B cell (primary cell): ENCODE measurements around the gene CDC42BPA. TPM values are rescaled to one million over a fixed set of nuclear protein-coding genes. Genes with fewer than 3 reads are reported as not detected.

Experiments
- ATAC-seq: fragments of 200-7000 bp; cut with Tn5 transposase; one replicate; pipeline ENCODE4 v1.10.0; 2021; ENCODE audit warnings: low read depth, mild to moderate bottlenecking, moderate number of reproducible peaks, moderate library complexity
- CTCF ChIA-PET: fragments of 350-600 bp; sonication (Branson Sonifier 250); formaldehyde crosslinking; loops from one replicate; lab custom pipeline; 2021; ENCODE audit warnings: antibody characterized with exemption, inconsistent platforms; lab: Charles Lee
- POLR2A ChIA-PET: fragments of 350-600 bp; sonication (Branson Sonifier 250); formaldehyde crosslinking; loops from one replicate; lab custom pipeline; 2021; ENCODE audit warnings: antibody characterized with exemption; lab: Charles Lee
- DNase-seq: peaks from one replicate; pipeline ENCODE4 v3.0.0; 2013
- H2AFZ ChIP-seq: 2 replicates; pipeline ENCODE4 v1.6.1; 2012; ENCODE audit warnings: mild to moderate bottlenecking, low read depth, low read length; ENCODE audit not compliant: insufficient read depth, poor library complexity, severe bottlenecking
- H3K27ac ChIP-seq, 2 donors: 1 replicate in 1 of 2; 2 replicates in 1 of 2; pipeline ENCODE4 v1.5.1; 2012 to 2013; ENCODE audit warnings: low read length in 2 of 2, mild to moderate bottlenecking in 2 of 2, moderate library complexity in 1 of 2
- H3K27me3 ChIP-seq, 4 experiments: fragments of 200-600 bp in 1 of 4; sonication (generic) in 1 of 4; replicated peaks in 1 of 4; 1 replicate in 2 of 4; 2 replicates in 2 of 4; pipeline versions ENCODE4 v1.6.1 to v1.7.0; 2013 to 2016; ENCODE audit warnings: low read length in 3 of 4, mild to moderate bottlenecking in 2 of 4, mixed read lengths in 1 of 4, moderate library complexity in 1 of 4; ENCODE audit not compliant: insufficient read depth in 4 of 4, control insufficient read depth in 3 of 4; ENCODE audit errors: control extremely low read depth in 1 of 4
- H3K36me3 ChIP-seq, 2 experiments: replicated peaks in 1 of 2; 1 replicate in 1 of 2; 2 replicates in 1 of 2; pipeline versions ENCODE4 v1.6.1 to v1.7.1; 2013; ENCODE audit warnings: low read length in 1 of 2; ENCODE audit not compliant: insufficient read depth in 2 of 2, control insufficient read depth in 1 of 2; ENCODE audit errors: control extremely low read depth in 1 of 2, extremely low read depth in 1 of 2
- H3K4me1 ChIP-seq, 2 donors: fragments of 200-600 bp in 1 of 2; sonication (generic) in 1 of 2; 1 replicate in 1 of 2; 2 replicates in 1 of 2; pipeline versions ENCODE4 v1.5.1 to v1.6.1; 2013 to 2017; ENCODE audit warnings: low read length in 2 of 2; ENCODE audit not compliant: control insufficient read depth in 2 of 2, insufficient read depth in 2 of 2
- H3K4me2 ChIP-seq: replicated peaks from 2 replicates; pipeline ENCODE3; 2012; ENCODE audit warnings: mild to moderate bottlenecking, low read depth, low read length; ENCODE audit not compliant: poor library complexity, severe bottlenecking
- H3K4me3 ChIP-seq, 5 experiments: fragments of 200-600 bp in 1 of 5; sonication (generic) in 1 of 5; 1 replicate in 3 of 5; 2 replicates in 2 of 5; pipeline versions ENCODE4 v1.5.1 to v1.7.0; 2011 to 2016; ENCODE audit warnings: low read length in 4 of 5, mild to moderate bottlenecking in 4 of 5, low read depth in 2 of 5, control low read depth in 1 of 5, moderate library complexity in 1 of 5; ENCODE audit not compliant: insufficient read depth in 1 of 5; ENCODE audit errors: control extremely low read depth in 1 of 5, extremely low read depth in 1 of 5
- H3K79me2 ChIP-seq: fragments of 200-600 bp; sonication (generic); one replicate; pipeline ENCODE4 v1.6.0; 2016; ENCODE audit warnings: low read length; ENCODE audit not compliant: control insufficient read depth, insufficient read depth
- H3K9ac ChIP-seq: fragments of 200-600 bp; sonication (generic); 2 replicates; pipeline ENCODE4 v1.6.1; 2017; ENCODE audit warnings: mild to moderate bottlenecking, low read length, moderate library complexity
- H3K9me3 ChIP-seq, 3 donors: one replicate each; pipeline versions ENCODE4 v1.6.1 to v1.7.1; 2013; ENCODE audit warnings: low read length in 2 of 3; ENCODE audit not compliant: control insufficient read depth in 2 of 3, insufficient read depth in 1 of 3; ENCODE audit errors: control extremely low read depth in 1 of 3
- H4K20me1 ChIP-seq: 2 replicates; pipeline ENCODE4 v1.6.0; 2012; ENCODE audit warnings: mild to moderate bottlenecking, low read length; ENCODE audit not compliant: insufficient read depth, control insufficient read depth, poor library complexity, severe bottlenecking
- H3K27ac Mint-ChIP-seq: one replicate; pipeline ENCODE4 v1.8.0; 2021; ENCODE audit warnings: mixed read lengths
- H3K27me3 Mint-ChIP-seq: one replicate; pipeline ENCODE4 v1.8.0; 2021; ENCODE audit warnings: mixed read lengths
- H3K4me1 Mint-ChIP-seq: one replicate; pipeline ENCODE4 v1.8.0; 2021; ENCODE audit warnings: mixed read lengths
- H3K4me3 Mint-ChIP-seq: one replicate; pipeline ENCODE4 v1.8.0; 2021; ENCODE audit warnings: mixed read lengths
- H3K9me3 Mint-ChIP-seq: one replicate; pipeline ENCODE4 v1.8.0; 2022; ENCODE audit warnings: mixed read lengths; ENCODE audit not compliant: insufficient read depth
- CTCF ChIP-seq: fragments of 200-600 bp; IDR thresholded peaks from one replicate; pipeline ENCODE4 v1.8.0; 2022; ENCODE audit warnings: antibody characterized with exemption, mild to moderate bottlenecking
- EZH2 ChIP-seq: IDR thresholded peaks from 2 replicates; pipeline ENCODE4 v1.6.1; 2012; ENCODE audit warnings: borderline replicate concordance, low read depth, mild to moderate bottlenecking, moderate library complexity, low read length; ENCODE audit not compliant: insufficient read depth, poor library complexity, severe bottlenecking
- WGBS: methylation state at CpG from one replicate; pipeline ENCODE4 v1.1.5; 2013; ENCODE audit warnings: missing lambda C conversion rate; ENCODE audit not compliant: insufficient coverage; 5-methylcytosine and 5-hydroxymethylcytosine counted together
- intact Hi-C: fragments of 100-400 bp; cut with micrococcal nuclease; formaldehyde crosslinking; loops from one replicate; pipeline ENCODE4 v1.10.0; 2022
- polyA plus RNA-seq: library from polyadenylated mRNA; depleted of rRNA; stranded (reverse); fragments of >200 nt; gene quantifications from 2 replicates; pipeline ENCODE4 v1.2.3, GENCODE V29; 2012
- total RNA-seq, 2 donors: library from RNA; stranded (reverse); fragments of 120-200 nt in 1 of 2; gene quantifications; 1 replicate in 1 of 2; 2 replicates in 1 of 2; pipeline versions ENCODE4 v1.2.3 to v1.2.4, GENCODE V29; 2013 to 2022

Gene CDC42BPA
- total and polyA plus RNA-seq, 2 donors (not counting 1 experiment from before 2014, with no cell fraction given) = 0.04 to 0.69 TPM

DNA sequence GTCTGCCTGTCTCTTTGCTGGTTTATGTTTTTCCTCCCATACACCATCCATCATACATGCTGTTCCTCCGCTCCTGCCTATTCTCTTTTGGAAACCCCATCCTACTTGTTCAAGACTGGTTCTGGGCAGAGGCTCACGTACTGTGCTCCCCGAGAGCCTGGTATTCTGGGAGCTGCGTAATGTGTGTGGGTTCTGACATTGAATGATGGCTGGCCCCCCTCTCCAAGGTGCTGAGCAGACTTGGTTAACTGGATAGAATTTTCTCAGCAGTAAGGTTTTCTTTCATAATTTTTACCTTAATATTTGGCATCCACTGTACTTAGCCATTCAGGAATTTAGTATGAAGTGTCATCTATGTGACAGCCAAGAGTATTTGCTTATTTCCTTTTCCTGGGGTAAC, 351.6 kb downstream of the CDC42BPA start:
- H3K4me3 ChIP-seq = no peak overlapping the region
- no CpG with 5 or more reads among the region's 4 CpGs for WGBS
- peaks cover 22% of the 10 kb centered on the region for H3K79me2 ChIP-seq
- ChIA-PET CTCF (no interaction called here), POLR2A (no interaction called here)
- ATAC-seq = no peak
- no peaks in the 10 kb centered on the region for H3K27me3 ChIP-seq
- H3K9me3 Mint-ChIP-seq = no peaks in the 10 kb centered on the region
- H3K27me3 Mint-ChIP-seq = no peaks in the 10 kb centered on the region
- H3K9ac ChIP-seq = no peak overlapping the region
- H3K27ac Mint-ChIP-seq = no peak overlapping the region
- intact Hi-C loops = no loop called here
- TF ChIP-seq CTCF (no peak), EZH2 (no peak)
- no peak overlapping the region for H3K4me3 Mint-ChIP-seq
- H2AFZ ChIP-seq = no peak overlapping the region
- H3K36me3 ChIP-seq = peaks cover 0 to 40% of the 10 kb centered on the region in 2 experiments
- DNase-seq = no peak
- H4K20me1 ChIP-seq = peaks cover 50% of the 10 kb centered on the region
- no peak overlapping the region for H3K27ac ChIP-seq
- H3K4me2 ChIP-seq = no peak overlapping the region
- H3K9me3 ChIP-seq = peaks cover 0 to 4% (median 2%) of the 10 kb centered on the region in 3 donors
- H3K4me1 Mint-ChIP-seq = peaks cover 24% of the 10 kb centered on the region
- H3K4me1 ChIP-seq = peaks cover 14 to 23% of the 10 kb centered on the region in 2 donors

DNA sequence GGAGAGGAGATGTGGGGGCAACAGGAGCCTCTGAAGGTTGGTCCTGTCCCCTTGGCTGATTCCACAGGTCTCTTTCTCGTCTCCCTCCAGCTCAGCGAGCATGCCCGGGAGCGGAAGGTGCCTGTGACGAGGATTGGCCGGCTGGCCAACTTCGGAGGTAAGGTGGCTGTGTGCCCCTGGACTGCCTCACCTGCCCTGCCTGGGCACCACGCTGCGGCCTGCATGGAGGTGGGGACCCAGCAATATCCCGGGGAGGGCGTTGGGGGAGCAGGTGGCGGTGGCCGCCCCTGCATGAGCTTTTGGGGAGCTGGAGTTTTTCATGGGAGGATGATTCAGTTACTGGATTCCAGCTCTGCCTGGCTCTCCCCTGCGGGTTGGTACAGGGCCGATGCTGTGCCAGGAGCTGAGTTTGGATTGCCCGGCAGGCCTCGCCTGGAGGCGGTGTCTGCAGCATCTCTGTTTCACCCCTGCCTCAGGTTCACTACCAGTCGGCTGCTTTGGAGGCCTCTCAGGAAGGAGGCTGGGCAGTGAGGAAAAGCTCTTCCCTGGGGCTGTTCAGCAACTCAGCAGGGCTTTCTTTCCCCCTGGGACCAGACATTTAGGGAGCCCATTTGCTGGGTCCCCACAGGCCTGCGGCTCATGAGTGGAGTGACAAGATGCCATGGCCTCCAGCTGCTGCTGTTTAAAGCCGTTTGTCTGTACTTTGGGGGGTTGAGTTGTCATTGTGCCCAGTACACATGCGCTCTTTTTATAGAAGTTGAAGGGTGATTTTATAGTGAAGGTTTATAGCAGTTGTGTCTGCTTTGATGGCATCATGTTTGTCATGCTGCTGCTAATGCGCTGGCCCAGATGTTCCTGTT, 352.5 kb downstream of the CDC42BPA start:
- H3K4me3 ChIP-seq = no peak overlapping the region
- no peak overlapping the region for H3K4me2 ChIP-seq
- DNase-seq = no peak
- H3K4me1 ChIP-seq = peaks cover 14 to 23% of the 10 kb centered on the region in 2 donors
- H3K27me3 ChIP-seq = no peaks in the 10 kb centered on the region
- 97% methylated on average over 19 of the region's 23 CpGs for whole genome bisulfite sequencing
- peaks cover 26% of the 10 kb centered on the region for H3K79me2 ChIP-seq
- H2AFZ ChIP-seq = no peak overlapping the region
- no peaks in the 10 kb centered on the region for H3K9me3 ChIP-seq
- peaks cover 0 to 36% of the 10 kb centered on the region in 2 experiments for H3K36me3 ChIP-seq
- CTCF ChIA-PET = no interaction called here
- peaks cover 28% of the 10 kb centered on the region for H3K4me1 Mint-ChIP-seq
- TF ChIP-seq EZH2 (no peak), CTCF (no peak)
- H3K9ac ChIP-seq = no peak overlapping the region
- H3K27me3 Mint-ChIP-seq = no peaks in the 10 kb centered on the region
- H3K9me3 Mint-ChIP-seq = no peaks in the 10 kb centered on the region
- H3K4me3 Mint-ChIP-seq = no peak overlapping the region
- ATAC-seq = no peak
- POLR2A ChIA-PET = no interaction called here
- H4K20me1 ChIP-seq = peaks cover 57% of the 10 kb centered on the region
- intact Hi-C loops = no loop called here
- H3K27ac ChIP-seq = no peak overlapping the region
- no peak overlapping the region for H3K27ac Mint-ChIP-seq
